ENCODE results near the gene NDUFAF3.

Gene NDUFAF3

GRCh38 chr3:49021813-49022687 is at the start of gene NDUFAF3:
Gene NDUFAF3, plus strand, starts transcription at chr3:49022121. Its CDS starts 24 bp downstream, at chr3:49022145.
- peak; percentile 95 for DNase-seq

- DNase-seq = no peak
Observed at GRCh38 chr3:48974076-48974864, 47.7 kb upstream of the NDUFAF3 start.

GRCh38 chr3:48979451-48979850 is 42.5 kb upstream of the NDUFAF3 start:
- no peak for DNase-seq

GRCh38 chr3:48980295-48980694 is 41.6 kb upstream of the NDUFAF3 start:
- DNase-seq = no peak

- DNase-seq = no peak
Observed at GRCh38 chr3:48982016-48982415, 39.9 kb upstream of the NDUFAF3 start.

- no peak for DNase-seq
Observed at GRCh38 chr3:48982686-48983085, 39.2 kb upstream of the NDUFAF3 start.

- no peak for DNase-seq
Observed at GRCh38 chr3:48983096-48983495, 38.8 kb upstream of the NDUFAF3 start.

- no peak for DNase-seq
Observed at GRCh38 chr3:48984663-48985062, 37.3 kb upstream of the NDUFAF3 start.

- DNase-seq = no peak
Observed at GRCh38 chr3:48985831-48986376, 36.0 kb upstream of the NDUFAF3 start.

GRCh38 chr3:48989126-48989795 is 32.7 kb upstream of the NDUFAF3 start:
- DNase-seq = no peak

- peak; percentile 54 for DNase-seq
Observed at GRCh38 chr3:48989796-48990635, 31.9 kb upstream of the NDUFAF3 start, which contains the start of gene P4HTM. Gene P4HTM, plus strand, starts transcription at chr3:48990241. Its CDS starts 16 bp downstream, at chr3:48990257.

GRCh38 chr3:48990636-48991469 is 31.1 kb upstream of the NDUFAF3 start:
- peak; percentile 15 for DNase-seq

- no peak for DNase-seq
Observed at GRCh38 chr3:48991851-48992545, 29.9 kb upstream of the NDUFAF3 start.

- no peak for DNase-seq
Observed at GRCh38 chr3:48993834-48994233, 28.1 kb upstream of the NDUFAF3 start.

GRCh38 chr3:48996640-48997039 is 25.3 kb upstream of the NDUFAF3 start:
- DNase-seq = no peak

- DNase-seq = no peak
Observed at GRCh38 chr3:48997102-48997635, 24.8 kb upstream of the NDUFAF3 start.

- peak; percentile 71 for DNase-seq
Observed at GRCh38 chr3:48997714-48998637, 23.9 kb upstream of the NDUFAF3 start.

- DNase-seq = peak; percentile 49
Observed at GRCh38 chr3:48999085-48999858, 22.6 kb upstream of the NDUFAF3 start.

All from NCI-H510A treated with DMSO at 0.1 percent for 48 hours (cell line).